WTC11 (cell line): ENCODE data around the gene DNM3. TPM values are rescaled to one million over a fixed set of nuclear protein-coding genes. Genes with fewer than 3 reads are reported as not detected.

ENCODE experiments used
- ATAC-seq: fragments of 200-7000 bp; cut with Tn5 transposase; 2 replicates; pipeline ENCODE4 v1.10.0; 2021; ENCODE audit warnings: mild to moderate bottlenecking, moderate library complexity
- CTCF ChIA-PET: fragments of 300-600 bp; sonication (Branson Sonifier 250); formaldehyde crosslinking; loops from one replicate; lab custom pipeline; 2021; ENCODE audit warnings: antibody characterized with exemption; lab: Charles Lee
- POLR2A ChIA-PET: fragments of 350-600 bp; sonication (Branson Sonifier 250); formaldehyde crosslinking; loops from one replicate; lab custom pipeline; 2021; ENCODE audit warnings: antibody characterized with exemption; lab: Charles Lee
- DNase-seq: peaks from one replicate; pipeline ENCODE4 v3.0.0; 2021; ENCODE audit warnings: low spot score
- H3K27ac Mint-ChIP-seq: 2 replicates; pipeline ENCODE4 v1.8.0; 2021; ENCODE audit warnings: mixed read lengths
- H3K27me3 Mint-ChIP-seq: 2 replicates; pipeline ENCODE4 v1.8.0; 2021; ENCODE audit warnings: low read depth, mild to moderate bottlenecking, moderate library complexity, mixed read lengths
- H3K36me3 Mint-ChIP-seq: 2 replicates; pipeline ENCODE4 v1.8.0; 2021; ENCODE audit warnings: mixed read lengths
- H3K4me1 Mint-ChIP-seq: 2 replicates; pipeline ENCODE4 v1.8.0; 2022; ENCODE audit warnings: mixed read lengths
- H3K4me3 Mint-ChIP-seq: 2 replicates; pipeline ENCODE4 v1.8.0; 2021; ENCODE audit warnings: mild to moderate bottlenecking, moderate library complexity, mixed read lengths
- H3K9me3 Mint-ChIP-seq: 2 replicates; pipeline ENCODE4 v1.8.0; 2021; ENCODE audit warnings: mixed read lengths
- ESRRA ChIP-seq: sonication (generic); formaldehyde crosslinking; IDR thresholded peaks from 2 replicates; pipeline ENCODE4 v1.8.1; 2022; ENCODE audit warnings: mild to moderate bottlenecking, missing genetic modification reagents, borderline replicate concordance
- GABPB1 ChIP-seq: sonication (generic); formaldehyde crosslinking; IDR thresholded peaks from 2 replicates; pipeline ENCODE4 v1.8.1; 2023; ENCODE audit warnings: mild to moderate bottlenecking, missing genetic modification reagents
- HMGA2 ChIP-seq: fragments of 250-450 bp; sonication (Bioruptor Pico); IDR thresholded peaks from 2 replicates; pipeline ENCODE4 v1.4.0; 2021; ENCODE audit warnings: mild to moderate bottlenecking, moderate library complexity
- JAZF1 ChIP-seq: fragments of 250-450 bp; sonication (Bioruptor Pico); IDR thresholded peaks from 2 replicates; pipeline ENCODE4 v1.9.0; 2021; ENCODE audit warnings: moderate library complexity, mild to moderate bottlenecking, inconsistent platforms
- JUN ChIP-seq: sonication (generic); formaldehyde crosslinking; IDR thresholded peaks from 2 replicates; pipeline ENCODE4 v1.8.0; 2023; ENCODE audit warnings: mild to moderate bottlenecking, missing genetic modification reagents
- MXD4 ChIP-seq: fragments of 250-450 bp; sonication (Bioruptor Pico); IDR thresholded peaks from 2 replicates; pipeline ENCODE4 v1.8.0; 2021; ENCODE audit warnings: mild to moderate bottlenecking, moderate library complexity, borderline replicate concordance
- NFATC4 ChIP-seq: fragments of 250-450 bp; sonication (Bioruptor Pico); IDR thresholded peaks from 2 replicates; pipeline ENCODE4 v1.9.0; 2021; ENCODE audit warnings: mild to moderate bottlenecking
- NFYB ChIP-seq: sonication (generic); formaldehyde crosslinking; conservative IDR thresholded peaks from 2 replicates; pipeline ENCODE4 v1.8.0; 2022; ENCODE audit warnings: low read depth, missing genetic modification reagents
- NR1H2 ChIP-seq: sonication (generic); formaldehyde crosslinking; IDR thresholded peaks from 2 replicates; pipeline ENCODE4 v1.9.0; 2021; ENCODE audit warnings: mild to moderate bottlenecking, moderate library complexity, missing genetic modification reagents
- OVOL2 ChIP-seq: fragments of 250-450 bp; sonication (Bioruptor Pico); IDR thresholded peaks from 2 replicates; pipeline ENCODE4 v1.9.0; 2021; ENCODE audit warnings: mild to moderate bottlenecking, borderline replicate concordance
- PRRX2 ChIP-seq: fragments of 250-450 bp; sonication (Bioruptor Pico); IDR thresholded peaks from 2 replicates; pipeline ENCODE4 v1.8.0; 2021; ENCODE audit warnings: mild to moderate bottlenecking
- SP1 ChIP-seq: sonication (generic); formaldehyde crosslinking; conservative IDR thresholded peaks from 2 replicates; pipeline ENCODE4 v1.8.1; 2022; ENCODE audit warnings: missing genetic modification reagents
- ZNF138 ChIP-seq: sonication (generic); formaldehyde crosslinking; conservative IDR thresholded peaks from 2 replicates; pipeline ENCODE4 v1.8.1; 2022; ENCODE audit warnings: mild to moderate bottlenecking, moderate library complexity, missing genetic modification reagents
- ZNF263 ChIP-seq: sonication (generic); formaldehyde crosslinking; IDR thresholded peaks from 2 replicates; pipeline ENCODE4 v1.8.1; 2022; ENCODE audit warnings: low read depth, mild to moderate bottlenecking, moderate library complexity, missing genetic modification reagents
- ZNF396 ChIP-seq: fragments of 250-450 bp; sonication (Bioruptor Pico); IDR thresholded peaks from 2 replicates; pipeline ENCODE4 v1.8.0; 2021; ENCODE audit warnings: mild to moderate bottlenecking, moderate library complexity, borderline replicate concordance
- ZNF416 ChIP-seq: fragments of 250-450 bp; sonication (Bioruptor Pico); IDR thresholded peaks from 2 replicates; pipeline ENCODE4 v1.9.0; 2021; ENCODE audit warnings: mild to moderate bottlenecking, inconsistent platforms
- total RNA-seq: library from RNA; stranded (reverse); gene quantifications from 3 replicates; pipeline ENCODE4 v1.2.3, GENCODE V29; 2021
- TF ChIP-seq, protein P1 (sequence below): sonication (generic); formaldehyde crosslinking; IDR thresholded peaks from 2 replicates; pipeline ENCODE4 v1.8.1; 2023; ENCODE audit warnings: mild to moderate bottlenecking, missing genetic modification reagents
- TF ChIP-seq, protein P2 (sequence below): sonication (generic); formaldehyde crosslinking; IDR thresholded peaks from 2 replicates; pipeline ENCODE4 v1.8.1; 2022; ENCODE audit warnings: low read depth, missing genetic modification reagents, borderline replicate concordance
- TF ChIP-seq, protein P3 (sequence below): sonication (generic); formaldehyde crosslinking; IDR thresholded peaks from 2 replicates; pipeline ENCODE4 v1.8.1; 2023; ENCODE audit warnings: mild to moderate bottlenecking, moderate library complexity, missing genetic modification reagents
- TF ChIP-seq, protein P4 (sequence below): sonication (generic); formaldehyde crosslinking; IDR thresholded peaks from 2 replicates; pipeline ENCODE4 v1.8.1; 2023; ENCODE audit warnings: mild to moderate bottlenecking, missing genetic modification reagents, borderline replicate concordance
- TF ChIP-seq, protein P5 (sequence below): sonication (generic); formaldehyde crosslinking; IDR thresholded peaks from 2 replicates; pipeline ENCODE4 v1.8.1; 2022; ENCODE audit warnings: mild to moderate bottlenecking, missing genetic modification reagents, moderate library complexity, borderline replicate concordance
- TF ChIP-seq, protein P6 (sequence below): sonication (generic); formaldehyde crosslinking; IDR thresholded peaks from 2 replicates; pipeline ENCODE4 v1.8.1; 2022; ENCODE audit warnings: mild to moderate bottlenecking, moderate library complexity, missing genetic modification reagents

DNM3 gene
- total RNA-seq, 1 experiment from 2014 or later = 1.9 TPM

DNA sequence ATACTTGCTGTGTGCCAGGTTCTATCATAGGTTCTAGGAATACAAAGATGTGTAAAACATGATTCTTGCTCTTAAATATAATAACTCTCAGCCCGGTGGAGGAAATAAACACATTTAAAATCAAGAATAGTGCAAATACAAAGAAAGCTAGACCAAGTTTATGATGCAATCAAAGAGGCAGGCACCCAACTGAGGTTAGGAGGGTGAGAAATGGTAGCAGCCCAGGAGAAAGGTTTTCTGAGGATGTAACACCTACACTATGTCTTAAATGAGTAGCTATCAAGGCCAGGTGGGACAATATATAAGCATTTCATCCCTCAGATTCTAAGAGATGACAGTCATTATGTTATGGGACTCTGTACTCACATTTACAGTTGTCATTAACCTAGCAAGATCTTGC, 612.3 kb downstream of the DNM3 start:
- H3K27ac Mint-ChIP-seq = no peak overlapping the region
- no peaks in the 10 kb centered on the region; the same call in 1 of the 2 replicates for H3K27me3 Mint-ChIP-seq
- H3K9me3 Mint-ChIP-seq = no peaks in the 10 kb centered on the region
- TF ChIP-seq, protein P1, sequence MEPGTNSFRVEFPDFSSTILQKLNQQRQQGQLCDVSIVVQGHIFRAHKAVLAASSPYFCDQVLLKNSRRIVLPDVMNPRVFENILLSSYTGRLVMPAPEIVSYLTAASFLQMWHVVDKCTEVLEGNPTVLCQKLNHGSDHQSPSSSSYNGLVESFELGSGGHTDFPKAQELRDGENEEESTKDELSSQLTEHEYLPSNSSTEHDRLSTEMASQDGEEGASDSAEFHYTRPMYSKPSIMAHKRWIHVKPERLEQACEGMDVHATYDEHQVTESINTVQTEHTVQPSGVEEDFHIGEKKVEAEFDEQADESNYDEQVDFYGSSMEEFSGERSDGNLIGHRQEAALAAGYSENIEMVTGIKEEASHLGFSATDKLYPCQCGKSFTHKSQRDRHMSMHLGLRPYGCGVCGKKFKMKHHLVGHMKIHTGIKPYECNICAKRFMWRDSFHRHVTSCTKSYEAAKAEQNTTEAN (CRISPR knock-in tag) = no peak
- TF ChIP-seq NFATC4 (no peak), HMGA2 (CRISPR knock-in tag) (no peak), NFYB (CRISPR knock-in tag) (no peak)
- TF ChIP-seq, protein P2, sequence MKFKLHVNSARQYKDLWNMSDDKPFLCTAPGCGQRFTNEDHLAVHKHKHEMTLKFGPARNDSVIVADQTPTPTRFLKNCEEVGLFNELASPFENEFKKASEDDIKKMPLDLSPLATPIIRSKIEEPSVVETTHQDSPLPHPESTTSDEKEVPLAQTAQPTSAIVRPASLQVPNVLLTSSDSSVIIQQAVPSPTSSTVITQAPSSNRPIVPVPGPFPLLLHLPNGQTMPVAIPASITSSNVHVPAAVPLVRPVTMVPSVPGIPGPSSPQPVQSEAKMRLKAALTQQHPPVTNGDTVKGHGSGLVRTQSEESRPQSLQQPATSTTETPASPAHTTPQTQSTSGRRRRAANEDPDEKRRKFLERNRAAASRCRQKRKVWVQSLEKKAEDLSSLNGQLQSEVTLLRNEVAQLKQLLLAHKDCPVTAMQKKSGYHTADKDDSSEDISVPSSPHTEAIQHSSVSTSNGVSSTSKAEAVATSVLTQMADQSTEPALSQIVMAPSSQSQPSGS (CRISPR knock-in tag) = no peak
- CTCF ChIA-PET = interaction anchor here (1.0 kb wide), 1 partner anchor 10 kb away, joined by 5 read pairs; the partner anchor contains the start of gene PIGC
- H3K36me3 Mint-ChIP-seq = no peaks in the 10 kb centered on the region
- H3K4me1 Mint-ChIP-seq = peaks cover 5% of the 10 kb centered on the region; the same call in 1 of the 2 replicates
- no peak overlapping the region for H3K4me3 Mint-ChIP-seq
- POLR2A ChIA-PET = no interaction called here
- ATAC-seq = no peak
- DNase-seq = no peak

DNA sequence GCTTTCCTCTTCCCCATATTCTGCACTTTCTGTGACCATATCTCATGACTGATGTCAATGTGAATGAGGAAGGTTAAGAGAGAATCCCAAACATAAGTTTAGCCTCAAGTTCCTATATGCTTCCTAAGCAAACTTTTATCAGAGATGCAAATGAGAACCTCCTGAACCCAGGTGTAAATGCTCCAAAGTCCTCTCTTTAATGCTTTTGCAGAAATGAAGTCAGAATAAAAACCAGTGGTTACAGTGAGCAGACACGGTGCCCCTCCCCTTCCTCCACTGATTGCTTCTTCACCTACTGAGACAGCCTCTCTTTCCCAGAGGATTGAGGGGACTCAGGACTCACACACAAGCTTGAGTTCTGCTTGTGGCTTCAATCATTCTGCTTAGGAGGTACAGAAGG, 614.2 kb downstream of the DNM3 start:
- DNase-seq (no peak), ATAC-seq (no peak)
- ChIA-PET CTCF (no interaction called here), POLR2A (no interaction called here)
- Mint-ChIP-seq H3K9me3 (no peaks in the 10 kb centered on the region), H3K4me1 (peaks cover under 1% of the 10 kb centered on the region; the same call in 1 of the 2 replicates), H3K27me3 (no peaks in the 10 kb centered on the region; the same call in 1 of the 2 replicates), H3K4me3 (no peak overlapping the region), H3K27ac (no peak overlapping the region), H3K36me3 (no peaks in the 10 kb centered on the region)
- no peak for TF ChIP-seq NR1H2 (CRISPR knock-in tag)
- no peak for TF ChIP-seq ESRRA (CRISPR knock-in tag)
- TF ChIP-seq ZNF138 (CRISPR knock-in tag) = no peak
- no peak for TF ChIP-seq ZNF396 (CRISPR knock-in tag)
- TF ChIP-seq HMGA2 (CRISPR knock-in tag) = no peak
- TF ChIP-seq JAZF1 (CRISPR knock-in tag) = no peak

DNA sequence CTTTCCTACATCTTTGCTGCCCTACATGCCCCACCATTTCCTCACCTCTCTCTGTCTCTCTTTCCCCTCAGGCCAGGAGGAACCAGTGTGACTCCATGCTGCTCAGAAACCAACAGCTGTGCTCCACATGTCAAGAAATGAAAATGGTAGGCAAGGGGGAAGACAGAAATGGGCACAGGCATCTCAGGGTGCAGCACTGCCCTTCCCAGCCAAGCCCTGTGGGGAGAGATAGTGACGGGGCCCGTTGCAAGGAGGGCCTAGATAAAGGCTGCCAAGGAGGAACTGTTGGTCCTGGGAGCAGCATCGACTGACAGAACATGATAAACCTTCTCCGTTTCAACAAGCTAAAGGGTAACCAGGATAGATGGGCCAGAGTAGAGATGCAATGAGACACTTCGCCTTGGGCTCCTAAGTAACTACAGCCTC, 615.1 kb downstream of the DNM3 start:
- Mint-ChIP-seq H3K9me3 (no peaks in the 10 kb centered on the region), H3K27ac (no peak overlapping the region), H3K4me3 (no peak overlapping the region), H3K36me3 (no peaks in the 10 kb centered on the region), H3K27me3 (no peaks in the 10 kb centered on the region; the same call in 1 of the 2 replicates), H3K4me1 (peaks cover 8% of the 10 kb centered on the region)
- POLR2A ChIA-PET = no interaction called here
- CTCF ChIA-PET = no interaction called here
- DNase-seq (no peak), ATAC-seq (no peak)
- TF ChIP-seq ZNF416 (CRISPR knock-in tag) = no peak
- TF ChIP-seq ZNF263 (CRISPR knock-in tag) = no peak
- TF ChIP-seq, protein P3, sequence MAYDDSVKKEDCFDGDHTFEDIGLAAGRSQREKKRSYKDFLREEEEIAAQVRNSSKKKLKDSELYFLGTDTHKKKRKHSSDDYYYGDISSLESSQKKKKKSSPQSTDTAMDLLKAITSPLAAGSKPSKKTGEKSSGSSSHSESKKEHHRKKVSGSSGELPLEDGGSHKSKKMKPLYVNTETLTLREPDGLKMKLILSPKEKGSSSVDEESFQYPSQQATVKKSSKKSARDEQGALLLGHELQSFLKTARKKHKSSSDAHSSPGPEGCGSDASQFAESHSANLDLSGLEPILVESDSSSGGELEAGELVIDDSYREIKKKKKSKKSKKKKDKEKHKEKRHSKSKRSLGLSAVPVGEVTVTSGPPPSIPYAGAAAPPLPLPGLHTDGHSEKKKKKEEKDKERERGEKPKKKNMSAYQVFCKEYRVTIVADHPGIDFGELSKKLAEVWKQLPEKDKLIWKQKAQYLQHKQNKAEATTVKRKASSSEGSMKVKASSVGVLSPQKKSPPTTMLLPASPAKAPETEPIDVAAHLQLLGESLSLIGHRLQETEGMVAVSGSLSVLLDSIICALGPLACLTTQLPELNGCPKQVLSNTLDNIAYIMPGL (CRISPR knock-in tag) = no peak
- TF ChIP-seq OVOL2 (CRISPR knock-in tag) = no peak
- TF ChIP-seq GABPB1 (CRISPR knock-in tag) = no peak
- TF ChIP-seq, protein P4, sequence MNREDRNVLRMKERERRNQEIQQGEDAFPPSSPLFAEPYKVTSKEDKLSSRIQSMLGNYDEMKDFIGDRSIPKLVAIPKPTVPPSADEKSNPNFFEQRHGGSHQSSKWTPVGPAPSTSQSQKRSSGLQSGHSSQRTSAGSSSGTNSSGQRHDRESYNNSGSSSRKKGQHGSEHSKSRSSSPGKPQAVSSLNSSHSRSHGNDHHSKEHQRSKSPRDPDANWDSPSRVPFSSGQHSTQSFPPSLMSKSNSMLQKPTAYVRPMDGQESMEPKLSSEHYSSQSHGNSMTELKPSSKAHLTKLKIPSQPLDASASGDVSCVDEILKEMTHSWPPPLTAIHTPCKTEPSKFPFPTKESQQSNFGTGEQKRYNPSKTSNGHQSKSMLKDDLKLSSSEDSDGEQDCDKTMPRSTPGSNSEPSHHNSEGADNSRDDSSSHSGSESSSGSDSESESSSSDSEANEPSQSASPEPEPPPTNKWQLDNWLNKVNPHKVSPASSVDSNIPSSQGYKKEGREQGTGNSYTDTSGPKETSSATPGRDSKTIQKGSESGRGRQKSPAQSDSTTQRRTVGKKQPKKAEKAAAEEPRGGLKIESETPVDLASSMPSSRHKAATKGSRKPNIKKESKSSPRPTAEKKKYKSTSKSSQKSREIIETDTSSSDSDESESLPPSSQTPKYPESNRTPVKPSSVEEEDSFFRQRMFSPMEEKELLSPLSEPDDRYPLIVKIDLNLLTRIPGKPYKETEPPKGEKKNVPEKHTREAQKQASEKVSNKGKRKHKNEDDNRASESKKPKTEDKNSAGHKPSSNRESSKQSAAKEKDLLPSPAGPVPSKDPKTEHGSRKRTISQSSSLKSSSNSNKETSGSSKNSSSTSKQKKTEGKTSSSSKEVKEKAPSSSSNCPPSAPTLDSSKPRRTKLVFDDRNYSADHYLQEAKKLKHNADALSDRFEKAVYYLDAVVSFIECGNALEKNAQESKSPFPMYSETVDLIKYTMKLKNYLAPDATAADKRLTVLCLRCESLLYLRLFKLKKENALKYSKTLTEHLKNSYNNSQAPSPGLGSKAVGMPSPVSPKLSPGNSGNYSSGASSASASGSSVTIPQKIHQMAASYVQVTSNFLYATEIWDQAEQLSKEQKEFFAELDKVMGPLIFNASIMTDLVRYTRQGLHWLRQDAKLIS (CRISPR knock-in tag) = no peak
- TF ChIP-seq, protein P5, sequence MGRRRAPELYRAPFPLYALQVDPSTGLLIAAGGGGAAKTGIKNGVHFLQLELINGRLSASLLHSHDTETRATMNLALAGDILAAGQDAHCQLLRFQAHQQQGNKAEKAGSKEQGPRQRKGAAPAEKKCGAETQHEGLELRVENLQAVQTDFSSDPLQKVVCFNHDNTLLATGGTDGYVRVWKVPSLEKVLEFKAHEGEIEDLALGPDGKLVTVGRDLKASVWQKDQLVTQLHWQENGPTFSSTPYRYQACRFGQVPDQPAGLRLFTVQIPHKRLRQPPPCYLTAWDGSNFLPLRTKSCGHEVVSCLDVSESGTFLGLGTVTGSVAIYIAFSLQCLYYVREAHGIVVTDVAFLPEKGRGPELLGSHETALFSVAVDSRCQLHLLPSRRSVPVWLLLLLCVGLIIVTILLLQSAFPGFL (CRISPR knock-in tag) = no peak
- TF ChIP-seq JUN (CRISPR knock-in tag) = no peak
- TF ChIP-seq NFATC4 = no peak
- TF ChIP-seq ZNF396 (CRISPR knock-in tag) = no peak
- TF ChIP-seq, protein P6, sequence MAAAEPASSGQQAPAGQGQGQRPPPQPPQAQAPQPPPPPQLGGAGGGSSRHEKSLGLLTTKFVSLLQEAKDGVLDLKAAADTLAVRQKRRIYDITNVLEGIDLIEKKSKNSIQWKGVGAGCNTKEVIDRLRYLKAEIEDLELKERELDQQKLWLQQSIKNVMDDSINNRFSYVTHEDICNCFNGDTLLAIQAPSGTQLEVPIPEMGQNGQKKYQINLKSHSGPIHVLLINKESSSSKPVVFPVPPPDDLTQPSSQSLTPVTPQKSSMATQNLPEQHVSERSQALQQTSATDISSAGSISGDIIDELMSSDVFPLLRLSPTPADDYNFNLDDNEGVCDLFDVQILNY (CRISPR knock-in tag) = no peak
- TF ChIP-seq PRRX2 = no peak
- no peak for TF ChIP-seq MXD4 (CRISPR knock-in tag)
- TF ChIP-seq SP1 (CRISPR knock-in tag) = no peak
- no peak for TF ChIP-seq ZNF138 (CRISPR knock-in tag)
